ENCODE data around the gene ARHGAP23. TPM values are rescaled to one million over a fixed set of nuclear protein-coding genes. Genes with fewer than 3 reads are reported as not detected.
"Not testable (repeated sequence)": the region's sequence is repeated elsewhere in the genome, so short reads cannot be mapped to it uniquely, and the experiment has no call there.

The ARHGAP23 gene
- polyA plus RNA-seq, 3 donors, result 0.03 to 0.21 (median 0.09) TPM

- H3K4me3 ChIP-seq (replicated peaks in 1 of 3; ENCODE audit: low read depth in 2 of 3, low read length in 3 of 3); H3K36me3 ChIP-seq (replicated peaks in 1 of 2; ENCODE audit: control insufficient read depth in 1 of 2, insufficient read depth in 2 of 2, low read length in 2 of 2); H3K9me3 ChIP-seq (replicated peaks in 1 of 2; ENCODE audit: control insufficient read depth in 1 of 2, insufficient read depth in 1 of 2, low read length in 2 of 2); H3K4me3 Mint-ChIP-seq; DNase-seq; H2AFZ ChIP-seq (ENCODE audit: insufficient read depth, low read depth, low read length, poor library complexity, severe bottlenecking); H3K79me2 ChIP-seq (ENCODE audit: insufficient read depth, low read length); H3K4me1 Mint-ChIP-seq; H3K27me3 ChIP-seq (ENCODE audit: control insufficient read depth in 2 of 2, insufficient read depth in 2 of 2, low read length in 2 of 2); H3K4me1 ChIP-seq (ENCODE audit: control insufficient read depth in 1 of 2, insufficient read depth in 2 of 2, low read length in 2 of 2); H4K20me1 ChIP-seq (ENCODE audit: insufficient read depth, low read length); H3K27ac ChIP-seq (ENCODE audit: low read depth in 1 of 2, low read length in 2 of 2); H3K4me2 ChIP-seq (replicated peaks; ENCODE audit: extremely low read depth, low read length, poor library complexity, severe bottlenecking); H3K27me3 Mint-ChIP-seq (ENCODE audit: low read depth in 3 of 3); H3K9ac ChIP-seq (ENCODE audit: insufficient read depth, low read length, poor library complexity, severe bottlenecking); H3K9me3 Mint-ChIP-seq: not testable (repeated sequence)
- intact Hi-C loops (cut with micrococcal nuclease), result loop anchor here (5.0 to 10.0 kb wide), 2 partner anchors 65 to 178 kb away; partner anchors contain the start of gene ARHGAP23 (in 1 of the 2)
- H3K27ac Mint-ChIP-seq, result peak overlapping the region in 1 of 7 donors; percentile 48
- 95% methylated on average over 11 of the region's 17 CpGs for WGBS (ENCODE audit: insufficient coverage)
- peaks cover 0 to 12% of the 10 kb centered on the region in 2 donors for H3K36me3 Mint-ChIP-seq
These were observed 61.5 kb downstream of the ARHGAP23 start for GRCh38 chr17:38489774-38490173.

GRCh38 chr17:38491346-38492066, 63.2 kb downstream of the ARHGAP23 start:
- not testable (repeated sequence) for H4K20me1 ChIP-seq (ENCODE audit: insufficient read depth, low read length); H3K4me3 ChIP-seq (replicated peaks in 1 of 3; ENCODE audit: low read depth in 2 of 3, low read length in 3 of 3); H3K27ac ChIP-seq (ENCODE audit: low read depth in 1 of 2, low read length in 2 of 2); H3K79me2 ChIP-seq (ENCODE audit: insufficient read depth, low read length); H3K36me3 ChIP-seq (replicated peaks in 1 of 2; ENCODE audit: control insufficient read depth in 1 of 2, insufficient read depth in 2 of 2, low read length in 2 of 2); H2AFZ ChIP-seq (ENCODE audit: insufficient read depth, low read depth, low read length, poor library complexity, severe bottlenecking); H3K9ac ChIP-seq (ENCODE audit: insufficient read depth, low read length, poor library complexity, severe bottlenecking); H3K27me3 ChIP-seq (ENCODE audit: control insufficient read depth in 2 of 2, insufficient read depth in 2 of 2, low read length in 2 of 2); H3K4me1 ChIP-seq (ENCODE audit: control insufficient read depth in 1 of 2, insufficient read depth in 2 of 2, low read length in 2 of 2); H3K27me3 Mint-ChIP-seq (ENCODE audit: low read depth in 3 of 3); H3K36me3 Mint-ChIP-seq; DNase-seq; H3K9me3 Mint-ChIP-seq; H3K4me1 Mint-ChIP-seq; H3K4me3 Mint-ChIP-seq; H3K4me2 ChIP-seq (replicated peaks; ENCODE audit: extremely low read depth, low read length, poor library complexity, severe bottlenecking); H3K9me3 ChIP-seq (replicated peaks in 1 of 2; ENCODE audit: control insufficient read depth in 1 of 2, insufficient read depth in 1 of 2, low read length in 2 of 2)
- WGBS (ENCODE audit: insufficient coverage), result 96% methylated on average over 19 of the region's 19 CpGs
- intact Hi-C loops (cut with micrococcal nuclease), result loop anchor here (2.0 to 5.0 kb wide), 2 partner anchors 175 to 176 kb away; no protein-coding TSS in a partner anchor
- H3K27ac Mint-ChIP-seq, result peak overlapping the region in 1 of 7 donors; percentile 61
